Measurements from ENCODE around the gene TRIM16. TPM values are rescaled to one million over a fixed set of nuclear protein-coding genes. Genes with fewer than 3 reads are reported as not detected.
"Not testable (repeated sequence)": the region's sequence is repeated elsewhere in the genome, so short reads cannot be mapped to it uniquely, and the experiment has no call there.

The TRIM16 gene
- total and polyA plus RNA-seq, 2 experiments from 2014 or later, result 6.4 to 47.6 TPM

DNA sequence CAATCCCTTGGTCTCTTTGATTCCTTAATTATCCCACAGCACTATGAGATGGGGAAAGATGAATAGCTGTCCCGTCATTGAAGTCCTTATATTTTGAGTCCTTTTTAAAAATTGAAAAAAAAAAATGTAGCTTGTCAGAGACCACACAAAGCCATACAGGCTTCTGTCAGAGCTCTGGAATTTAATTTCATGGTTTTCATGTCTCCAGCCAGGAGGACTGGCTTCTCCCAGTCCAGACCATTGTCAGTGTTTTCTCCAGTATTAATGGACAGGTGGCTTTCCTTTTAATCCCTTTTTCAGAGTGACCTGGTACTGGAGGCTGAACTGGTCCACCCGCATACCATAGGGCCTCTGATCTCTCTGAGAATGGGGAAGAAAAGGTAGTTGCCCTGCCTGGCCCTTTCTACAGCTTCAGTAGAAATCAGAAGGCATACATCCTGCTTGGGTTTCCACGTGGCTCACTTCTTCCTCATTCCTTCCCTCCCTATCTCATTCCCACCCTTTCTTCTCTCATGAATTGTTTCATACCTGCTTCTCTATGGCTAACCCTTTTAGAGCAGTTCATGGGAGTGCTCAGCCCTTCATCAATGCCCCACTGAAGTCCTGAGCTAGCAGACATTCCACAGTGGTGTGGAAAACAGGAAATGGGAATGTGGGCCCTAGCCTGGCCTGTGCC is 29.1 kb downstream of the TRIM16 start (continued):
- TF ChIP-seq, protein P1, sequence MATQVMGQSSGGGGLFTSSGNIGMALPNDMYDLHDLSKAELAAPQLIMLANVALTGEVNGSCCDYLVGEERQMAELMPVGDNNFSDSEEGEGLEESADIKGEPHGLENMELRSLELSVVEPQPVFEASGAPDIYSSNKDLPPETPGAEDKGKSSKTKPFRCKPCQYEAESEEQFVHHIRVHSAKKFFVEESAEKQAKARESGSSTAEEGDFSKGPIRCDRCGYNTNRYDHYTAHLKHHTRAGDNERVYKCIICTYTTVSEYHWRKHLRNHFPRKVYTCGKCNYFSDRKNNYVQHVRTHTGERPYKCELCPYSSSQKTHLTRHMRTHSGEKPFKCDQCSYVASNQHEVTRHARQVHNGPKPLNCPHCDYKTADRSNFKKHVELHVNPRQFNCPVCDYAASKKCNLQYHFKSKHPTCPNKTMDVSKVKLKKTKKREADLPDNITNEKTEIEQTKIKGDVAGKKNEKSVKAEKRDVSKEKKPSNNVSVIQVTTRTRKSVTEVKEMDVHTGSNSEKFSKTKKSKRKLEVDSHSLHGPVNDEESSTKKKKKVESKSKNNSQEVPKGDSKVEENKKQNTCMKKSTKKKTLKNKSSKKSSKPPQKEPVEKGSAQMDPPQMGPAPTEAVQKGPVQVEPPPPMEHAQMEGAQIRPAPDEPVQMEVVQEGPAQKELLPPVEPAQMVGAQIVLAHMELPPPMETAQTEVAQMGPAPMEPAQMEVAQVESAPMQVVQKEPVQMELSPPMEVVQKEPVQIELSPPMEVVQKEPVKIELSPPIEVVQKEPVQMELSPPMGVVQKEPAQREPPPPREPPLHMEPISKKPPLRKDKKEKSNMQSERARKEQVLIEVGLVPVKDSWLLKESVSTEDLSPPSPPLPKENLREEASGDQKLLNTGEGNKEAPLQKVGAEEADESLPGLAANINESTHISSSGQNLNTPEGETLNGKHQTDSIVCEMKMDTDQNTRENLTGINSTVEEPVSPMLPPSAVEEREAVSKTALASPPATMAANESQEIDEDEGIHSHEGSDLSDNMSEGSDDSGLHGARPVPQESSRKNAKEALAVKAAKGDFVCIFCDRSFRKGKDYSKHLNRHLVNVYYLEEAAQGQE (IDR thresholded peaks at IDR 0.05; ENCODE audit: unreplicated experiment), result no peak

DNA sequence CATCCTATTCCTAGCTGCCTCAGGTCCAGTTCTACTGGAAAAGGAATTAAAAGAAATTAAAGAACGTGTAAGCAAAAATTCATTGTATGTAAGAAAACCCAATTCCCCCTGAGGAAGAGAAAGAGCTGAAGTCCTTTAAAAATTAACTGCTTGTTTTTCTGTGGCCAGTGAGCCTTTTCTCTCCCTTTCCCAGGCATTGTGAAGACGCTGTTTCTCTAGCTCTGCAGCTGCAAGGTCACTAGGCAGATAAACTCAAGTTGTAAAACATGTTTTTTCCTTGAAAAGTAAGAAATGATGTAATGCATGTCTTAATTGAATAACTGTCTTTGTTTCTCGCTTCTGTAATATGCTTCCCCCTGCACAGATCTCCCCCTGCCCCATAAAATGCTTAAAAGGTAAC is 29.7 kb downstream of the TRIM16 start:
- not testable (repeated sequence) for H3K4me1 ChIP-seq (ENCODE audit: insufficient read depth); H3K4me3 Mint-ChIP-seq; ATAC-seq

DNA sequence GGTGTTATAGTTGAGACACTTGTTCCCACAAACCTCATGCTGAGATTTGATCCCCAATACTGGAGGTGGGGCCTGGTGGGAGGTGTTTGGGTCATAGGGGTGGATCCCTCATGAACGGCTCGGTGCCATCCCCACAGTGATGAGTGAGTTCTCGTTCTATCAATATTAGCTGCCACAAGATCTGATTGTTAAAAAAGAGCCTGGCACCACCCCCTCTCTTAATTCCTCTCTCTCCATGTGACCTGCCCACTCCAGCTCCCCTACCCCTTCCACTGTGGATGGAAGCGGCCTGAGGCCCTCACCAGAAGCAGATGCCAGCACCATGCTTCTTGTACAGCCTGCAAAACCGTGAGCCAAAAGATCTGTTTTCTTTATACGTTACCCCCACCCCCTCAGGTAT is 31.2 kb downstream of the TRIM16 start:
- H3K36me3 ChIP-seq (ENCODE audit: insufficient read depth), result peaks cover 3% of the 10 kb centered on the region; the same call in 1 of the 2 replicates
- no peaks in the 10 kb centered on the region for H3F3A ChIP-seq (replicated peaks; ENCODE audit: low read depth)
- H3K36me3 Mint-ChIP-seq (ENCODE audit: low read depth), result peaks cover 26% of the 10 kb centered on the region
- peaks cover 3% of the 10 kb centered on the region; the same call in 1 of the 2 replicates for H3K4me1 ChIP-seq (ENCODE audit: insufficient read depth)
- ATAC-seq (no peak), DNase-seq (ENCODE audit: low spot score) (no peak)
- H3K27ac ChIP-seq (ENCODE audit: low read depth), result no peak overlapping the region
- H3K9me2 ChIP-seq (ENCODE audit: insufficient read depth), result no peaks in the 10 kb centered on the region; the same call in 1 of the 2 replicates
- H3K27ac Mint-ChIP-seq, result 0 out of 2 replicates have a peak overlapping the region, but pooled peaks have one; percentile 0
- no peaks in the 10 kb centered on the region for H3K27me3 ChIP-seq (ENCODE audit: insufficient read depth)
- H3K27me3 Mint-ChIP-seq (ENCODE audit: insufficient read depth, low read depth, poor library complexity), result peaks cover 16% of the 10 kb centered on the region
- H2AFZ ChIP-seq, result no peak overlapping the region
- no peak overlapping the region for H3K4me3 ChIP-seq
- H3K4me3 Mint-ChIP-seq, result no peak overlapping the region
- H4K20me1 ChIP-seq (replicated peaks; ENCODE audit: insufficient read depth), result 0 out of 2 replicates have a peak, but pooled peaks cover 2% of the 10 kb centered on the region
- no peaks in the 10 kb centered on the region for H3K79me2 ChIP-seq (replicated peaks; ENCODE audit: insufficient read depth)
- no peaks in the 10 kb centered on the region for H3K9me3 Mint-ChIP-seq
- H3K4me2 ChIP-seq, result no peak overlapping the region
- H3K4me1 Mint-ChIP-seq, result peaks cover 34% of the 10 kb centered on the region
- TF ChIP-seq POLR2AphosphoS5 (IDR thresholded peaks at IDR 0.05; ENCODE audit: low read depth) (no peak), JUNB (IDR thresholded peaks at IDR 0.05; ENCODE audit: unreplicated experiment) (no peak), EZH2 (IDR thresholded peaks at IDR 0.05; ENCODE audit: low read depth, unreplicated experiment) (no peak), NANOG (IDR thresholded peaks at IDR 0.05; ENCODE audit: borderline replicate concordance) (no peak), ZNF114 (CRISPR knock-in tag; IDR thresholded peaks at IDR 0.05) (no peak), ZNF331 (CRISPR knock-in tag; IDR thresholded peaks at IDR 0.05; ENCODE audit: low read depth) (no peak), EZH2phosphoT487 (IDR thresholded peaks at IDR 0.05; ENCODE audit: unreplicated experiment) (no peak), STAT1 (IDR thresholded peaks at IDR 0.05; ENCODE audit: unreplicated experiment) (no peak), CREB1 (CRISPR knock-in tag; IDR thresholded peaks at IDR 0.05; ENCODE audit: low read depth) (no peak)
- TF ChIP-seq, protein P2, sequence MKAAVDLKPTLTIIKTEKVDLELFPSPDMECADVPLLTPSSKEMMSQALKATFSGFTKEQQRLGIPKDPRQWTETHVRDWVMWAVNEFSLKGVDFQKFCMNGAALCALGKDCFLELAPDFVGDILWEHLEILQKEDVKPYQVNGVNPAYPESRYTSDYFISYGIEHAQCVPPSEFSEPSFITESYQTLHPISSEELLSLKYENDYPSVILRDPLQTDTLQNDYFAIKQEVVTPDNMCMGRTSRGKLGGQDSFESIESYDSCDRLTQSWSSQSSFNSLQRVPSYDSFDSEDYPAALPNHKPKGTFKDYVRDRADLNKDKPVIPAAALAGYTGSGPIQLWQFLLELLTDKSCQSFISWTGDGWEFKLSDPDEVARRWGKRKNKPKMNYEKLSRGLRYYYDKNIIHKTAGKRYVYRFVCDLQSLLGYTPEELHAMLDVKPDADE (IDR thresholded peaks at IDR 0.05), result no peak
- TF ChIP-seq, protein P3, sequence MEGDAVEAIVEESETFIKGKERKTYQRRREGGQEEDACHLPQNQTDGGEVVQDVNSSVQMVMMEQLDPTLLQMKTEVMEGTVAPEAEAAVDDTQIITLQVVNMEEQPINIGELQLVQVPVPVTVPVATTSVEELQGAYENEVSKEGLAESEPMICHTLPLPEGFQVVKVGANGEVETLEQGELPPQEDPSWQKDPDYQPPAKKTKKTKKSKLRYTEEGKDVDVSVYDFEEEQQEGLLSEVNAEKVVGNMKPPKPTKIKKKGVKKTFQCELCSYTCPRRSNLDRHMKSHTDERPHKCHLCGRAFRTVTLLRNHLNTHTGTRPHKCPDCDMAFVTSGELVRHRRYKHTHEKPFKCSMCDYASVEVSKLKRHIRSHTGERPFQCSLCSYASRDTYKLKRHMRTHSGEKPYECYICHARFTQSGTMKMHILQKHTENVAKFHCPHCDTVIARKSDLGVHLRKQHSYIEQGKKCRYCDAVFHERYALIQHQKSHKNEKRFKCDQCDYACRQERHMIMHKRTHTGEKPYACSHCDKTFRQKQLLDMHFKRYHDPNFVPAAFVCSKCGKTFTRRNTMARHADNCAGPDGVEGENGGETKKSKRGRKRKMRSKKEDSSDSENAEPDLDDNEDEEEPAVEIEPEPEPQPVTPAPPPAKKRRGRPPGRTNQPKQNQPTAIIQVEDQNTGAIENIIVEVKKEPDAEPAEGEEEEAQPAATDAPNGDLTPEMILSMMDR (conservative IDR thresholded peaks at IDR 0.05; ENCODE audit: low read depth in 2 of 2), result no peak
- TF ChIP-seq, protein P1 (IDR thresholded peaks at IDR 0.05; ENCODE audit: unreplicated experiment), result no peak

More for the DNA sequence above, 29.7 kb downstream of the TRIM16 start:
- not testable (repeated sequence) for H3K79me2 ChIP-seq (replicated peaks; ENCODE audit: insufficient read depth); H2AFZ ChIP-seq; H3K36me3 ChIP-seq (ENCODE audit: insufficient read depth); H3K4me2 ChIP-seq; H3K27ac ChIP-seq (ENCODE audit: low read depth); H3K4me3 ChIP-seq; H3F3A ChIP-seq (replicated peaks; ENCODE audit: low read depth); H3K9me3 Mint-ChIP-seq; H3K27me3 ChIP-seq (ENCODE audit: insufficient read depth); H3K9me2 ChIP-seq (ENCODE audit: insufficient read depth); DNase-seq (ENCODE audit: low spot score); H4K20me1 ChIP-seq (replicated peaks; ENCODE audit: insufficient read depth)
- peaks cover 23% of the 10 kb centered on the region for H3K36me3 Mint-ChIP-seq (ENCODE audit: low read depth)
- H3K27ac Mint-ChIP-seq, result peak overlapping the region; percentile 10; the same call in 1 of the 2 replicates
- H3K27me3 Mint-ChIP-seq (ENCODE audit: insufficient read depth, low read depth, poor library complexity), result peaks cover 16% of the 10 kb centered on the region
- H3K4me1 Mint-ChIP-seq, result peaks cover 34% of the 10 kb centered on the region

Measured in GM23338 (cell line).